HG03432 (cell line): ENCODE results near the gene ARID2.

ENCODE experiments used
- ATAC-seq: cut with Tn5 transposase; IDR thresholded peaks from one replicate; pipeline ENCODE4 v1.9.1; 2021; ENCODE audit warnings: mild to moderate bottlenecking, moderate library complexity; ENCODE audit not compliant: unreplicated experiment

ARID2 gene

GRCh38 chr12:45915405-45915804 is 185.9 kb downstream of the ARID2 start:
- no peak for ATAC-seq

- ATAC-seq: no peak
Measured at GRCh38 chr12:45918818-45919217, 189.3 kb downstream of the ARID2 start.

DNA sequence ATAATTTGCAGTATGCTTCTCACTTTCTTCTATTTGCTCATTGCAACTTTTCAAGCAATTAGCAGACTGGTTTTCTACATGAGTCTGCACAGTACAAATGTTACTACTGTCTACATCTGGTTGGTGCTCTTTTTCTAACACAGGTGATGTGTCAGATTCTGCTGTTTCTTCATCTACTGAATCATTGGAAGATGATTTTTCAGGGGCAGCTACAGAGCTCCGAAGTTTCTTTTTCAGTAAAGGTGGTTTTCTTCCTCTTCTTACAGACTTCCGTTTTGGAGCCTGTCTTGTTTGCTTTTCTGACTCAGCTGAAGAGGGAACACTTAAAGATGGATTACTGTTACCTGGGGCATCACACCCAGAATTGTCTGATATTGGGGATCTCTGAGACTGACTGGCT is 198.8 kb downstream of the ARID2 start:
- no peak for ATAC-seq

- ATAC-seq: no peak
Measured at GRCh38 chr12:45930369-45930768, 200.9 kb downstream of the ARID2 start.

DNA sequence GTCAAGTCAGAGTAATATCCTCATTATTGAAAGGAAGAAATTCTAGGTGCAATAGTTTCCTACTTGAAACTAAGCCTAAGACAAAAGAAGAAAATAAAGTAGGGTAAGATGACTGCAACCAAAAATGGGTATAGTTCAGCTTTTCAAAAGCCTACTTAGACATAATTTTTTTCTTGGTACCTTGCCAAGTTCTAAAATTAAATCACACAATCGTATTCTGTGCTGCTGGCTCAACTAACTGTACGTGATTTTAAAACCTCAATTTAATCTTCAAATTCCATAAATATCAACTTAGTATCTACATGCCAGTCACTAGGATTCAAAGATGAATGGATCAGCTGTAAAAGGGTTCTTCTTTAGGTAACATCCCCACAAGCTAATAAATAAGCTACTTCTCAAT is 204.0 kb downstream of the ARID2 start:
- ATAC-seq: no peak

DNA sequence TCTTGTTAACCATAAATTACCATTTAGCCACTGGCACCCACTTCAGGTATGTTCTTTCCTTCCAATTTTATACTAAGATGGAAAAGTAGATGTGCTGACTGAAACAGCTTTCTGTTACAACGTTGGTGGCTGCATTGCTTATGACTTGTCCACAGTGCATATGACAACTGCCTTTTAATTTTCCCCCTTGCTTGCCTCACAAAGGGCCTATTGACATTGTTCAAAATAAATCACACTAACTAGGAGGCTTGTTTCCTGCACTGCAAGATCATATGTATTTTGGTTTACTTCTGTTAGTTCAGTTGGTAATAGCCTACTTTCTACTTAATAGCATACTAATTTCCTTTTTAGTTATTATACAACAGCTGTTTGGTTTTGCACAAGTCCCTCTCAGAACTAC is 205.4 kb downstream of the ARID2 start:
- no peak for ATAC-seq

DNA sequence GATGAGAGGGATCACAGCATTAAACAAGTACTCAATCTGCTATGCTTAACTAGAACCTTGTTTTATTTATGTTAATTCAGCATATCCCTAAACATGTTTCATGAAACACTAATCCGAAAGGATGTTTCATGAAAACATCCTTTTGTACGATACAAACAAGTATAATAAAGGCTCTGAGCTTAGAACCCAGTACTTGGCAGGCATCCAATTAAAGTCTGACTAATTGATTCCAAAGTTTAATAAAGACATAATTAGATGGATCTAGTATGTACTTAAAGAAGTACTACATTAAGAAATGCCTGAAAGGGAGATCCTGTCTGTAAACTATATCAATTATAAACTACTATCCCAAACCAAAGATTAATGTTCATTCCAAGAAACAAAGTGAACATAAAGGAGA is 209.1 kb downstream of the ARID2 start:
- no peak for ATAC-seq

- ATAC-seq: no peak
Measured at GRCh38 chr12:45939759-45940158, 210.3 kb downstream of the ARID2 start.

DNA sequence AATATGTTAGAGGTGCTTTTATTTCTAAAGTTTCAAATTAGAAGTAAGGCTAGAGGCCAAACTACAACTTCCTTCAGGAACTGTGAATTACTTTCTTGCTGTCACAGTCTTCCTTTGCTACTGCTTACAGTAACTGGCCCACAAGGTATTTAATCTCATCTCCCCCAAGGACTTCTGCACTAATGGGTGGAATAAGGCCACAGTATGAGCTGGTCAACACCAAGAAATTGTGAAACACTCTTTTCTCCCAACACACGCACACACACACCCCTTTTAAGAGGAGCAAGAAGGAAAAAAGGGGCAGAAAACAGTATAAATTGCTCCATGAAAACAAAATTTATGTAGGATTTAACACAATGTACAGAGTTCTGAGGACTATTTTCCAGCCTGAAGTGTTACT is 215.3 kb downstream of the ARID2 start:
- no peak for ATAC-seq

GRCh38 chr12:45946435-45946834 is 216.9 kb downstream of the ARID2 start:
- no peak for ATAC-seq

DNA sequence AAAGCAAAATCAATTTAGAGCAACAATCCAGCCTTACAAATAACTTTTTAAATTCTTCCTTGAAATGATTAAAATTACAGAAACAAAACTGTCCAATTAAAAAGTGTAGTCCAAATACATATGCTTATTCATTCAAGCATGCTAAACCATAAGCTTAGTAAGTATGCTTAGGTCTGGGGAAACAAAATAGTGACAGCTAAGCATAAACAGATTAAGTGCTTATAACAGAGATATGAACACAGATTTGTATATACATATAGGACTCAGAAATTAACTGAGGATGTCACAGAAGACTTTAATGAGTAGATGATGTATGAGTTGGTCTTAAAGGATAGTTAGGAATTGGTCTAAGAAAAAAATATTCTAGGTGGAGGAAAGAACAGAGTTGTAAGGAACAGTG is 219.0 kb downstream of the ARID2 start:
- no peak for ATAC-seq
